Osteoblast (primary cell): ENCODE measurements around the gene MED26. TPM values are rescaled to one million over a fixed set of nuclear protein-coding genes. Genes with fewer than 3 reads are reported as not detected.

Experiments used
- DNase-seq: peaks from one replicate; pipeline ENCODE4 v3.0.0; 2011; ENCODE audit warnings: low spot score, mixed read lengths; ENCODE audit not compliant: insufficient read length; ENCODE audit errors: missing footprints
- H2AFZ ChIP-seq: 2 replicates; pipeline ENCODE4 v1.6.0; 2011; ENCODE audit warnings: mild to moderate bottlenecking, low read length
- H3K27ac ChIP-seq: 2 replicates; pipeline ENCODE4 v1.5.1; 2011; ENCODE audit warnings: mild to moderate bottlenecking, low read depth, low read length, moderate library complexity
- H3K27me3 ChIP-seq: 2 replicates; pipeline ENCODE4 v1.6.0; 2012; ENCODE audit warnings: mild to moderate bottlenecking, control low read depth, inconsistent platforms, low read length, moderate library complexity; ENCODE audit not compliant: insufficient read depth
- H3K36me3 ChIP-seq: 2 replicates; pipeline ENCODE4 v1.5.1; 2011; ENCODE audit warnings: mild to moderate bottlenecking, low read length, control low read depth, moderate library complexity; ENCODE audit not compliant: insufficient read depth
- H3K4me1 ChIP-seq: 2 replicates; pipeline ENCODE4 v1.5.1; 2011; ENCODE audit warnings: mild to moderate bottlenecking, low read length, control low read depth, moderate library complexity; ENCODE audit not compliant: insufficient read depth
- H3K4me2 ChIP-seq: 2 replicates; pipeline ENCODE4 v1.6.0; 2011; ENCODE audit warnings: mild to moderate bottlenecking, low read length; ENCODE audit not compliant: insufficient read depth
- H3K4me3 ChIP-seq: fragments of 200-600 bp; sonication (generic); 3 replicates; pipeline ENCODE4 v1.5.1; 2012; ENCODE audit warnings: mild to moderate bottlenecking, low read length, inconsistent platforms; ENCODE audit not compliant: insufficient read depth
- H3K79me2 ChIP-seq: 2 replicates; pipeline ENCODE4 v1.6.0; 2012; ENCODE audit warnings: mild to moderate bottlenecking, low read length, control low read depth, inconsistent platforms; ENCODE audit not compliant: insufficient read depth
- H3K9me3 ChIP-seq: 2 replicates; pipeline ENCODE4 v1.5.1; 2011; ENCODE audit warnings: low read depth, low read length, control low read depth
- H4K20me1 ChIP-seq: 2 replicates; pipeline ENCODE4 v1.6.0; 2012; ENCODE audit warnings: mild to moderate bottlenecking, low read length, control low read depth; ENCODE audit not compliant: insufficient read depth
- total RNA-seq: library from RNA; depleted of rRNA; stranded (reverse); fragments of >200 nt; gene quantifications from 2 replicates; pipeline ENCODE4 v1.2.3, GENCODE V29; 2012
- TF ChIP-seq, protein P1 (sequence below): IDR thresholded peaks from 2 replicates; pipeline ENCODE4 v1.5.1; 2011; ENCODE audit warnings: mild to moderate bottlenecking, low read depth, low read length, moderate library complexity; ENCODE audit errors: extremely low read depth

The MED26 gene
- total RNA-seq, 1 donor: 5.8 TPM

DNA sequence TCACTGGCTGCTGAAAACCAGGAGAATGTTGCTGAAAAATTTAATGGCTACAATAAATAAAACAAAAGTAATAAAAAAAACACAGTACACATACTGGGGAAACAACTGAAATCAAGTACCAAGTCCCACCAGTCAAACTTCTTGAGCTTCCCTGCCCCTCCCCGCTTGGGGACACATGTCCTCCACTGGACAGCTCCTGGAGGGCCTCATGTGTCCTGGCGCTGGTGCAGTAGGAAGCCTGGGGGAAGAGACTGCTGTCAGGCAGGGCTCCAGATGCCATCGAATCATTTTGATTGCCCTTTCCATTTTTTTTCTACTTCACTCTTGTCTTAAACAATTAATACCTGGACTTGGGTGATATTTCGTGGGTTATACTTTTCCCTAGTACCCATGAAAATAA is 29.2 kb downstream of the MED26 start:
- Histone ChIP-seq H2AFZ (no peak overlapping the region), H3K79me2 (peaks cover 100% of the 10 kb centered on the region), H3K9me3 (no peaks in the 10 kb centered on the region), H3K4me3 (no peak overlapping the region), H4K20me1 (peaks cover 92% of the 10 kb centered on the region), H3K36me3 (no peaks in the 10 kb centered on the region), H3K27me3 (no peaks in the 10 kb centered on the region), H3K27ac (no peak overlapping the region), H3K4me2 (no peak overlapping the region), H3K4me1 (peaks cover 4% of the 10 kb centered on the region)
- TF ChIP-seq, protein P1, sequence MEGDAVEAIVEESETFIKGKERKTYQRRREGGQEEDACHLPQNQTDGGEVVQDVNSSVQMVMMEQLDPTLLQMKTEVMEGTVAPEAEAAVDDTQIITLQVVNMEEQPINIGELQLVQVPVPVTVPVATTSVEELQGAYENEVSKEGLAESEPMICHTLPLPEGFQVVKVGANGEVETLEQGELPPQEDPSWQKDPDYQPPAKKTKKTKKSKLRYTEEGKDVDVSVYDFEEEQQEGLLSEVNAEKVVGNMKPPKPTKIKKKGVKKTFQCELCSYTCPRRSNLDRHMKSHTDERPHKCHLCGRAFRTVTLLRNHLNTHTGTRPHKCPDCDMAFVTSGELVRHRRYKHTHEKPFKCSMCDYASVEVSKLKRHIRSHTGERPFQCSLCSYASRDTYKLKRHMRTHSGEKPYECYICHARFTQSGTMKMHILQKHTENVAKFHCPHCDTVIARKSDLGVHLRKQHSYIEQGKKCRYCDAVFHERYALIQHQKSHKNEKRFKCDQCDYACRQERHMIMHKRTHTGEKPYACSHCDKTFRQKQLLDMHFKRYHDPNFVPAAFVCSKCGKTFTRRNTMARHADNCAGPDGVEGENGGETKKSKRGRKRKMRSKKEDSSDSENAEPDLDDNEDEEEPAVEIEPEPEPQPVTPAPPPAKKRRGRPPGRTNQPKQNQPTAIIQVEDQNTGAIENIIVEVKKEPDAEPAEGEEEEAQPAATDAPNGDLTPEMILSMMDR: no peak
- DNase-seq: peak; percentile 5

DNA sequence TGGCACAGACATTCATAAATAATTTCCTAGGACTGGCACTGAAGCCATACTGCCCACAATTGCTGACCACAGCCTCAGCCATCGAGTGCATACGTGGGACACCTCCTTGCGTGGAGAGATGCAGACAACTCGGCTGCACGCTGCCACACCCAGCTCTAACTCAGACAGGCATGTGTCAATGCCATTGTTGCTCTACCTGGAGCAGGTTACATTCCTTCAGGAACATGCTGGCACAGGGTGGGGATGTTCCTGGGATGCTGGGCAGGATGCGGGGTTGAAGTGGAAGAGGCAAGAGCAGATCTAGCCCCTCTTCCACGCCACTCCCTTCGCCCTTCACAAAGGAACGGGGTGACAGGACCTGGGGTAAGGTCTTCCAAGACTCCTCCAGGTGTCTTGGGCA is 31.6 kb downstream of the MED26 start:
- H3K4me3 ChIP-seq: no peak overlapping the region
- no peak overlapping the region for H3K4me2 ChIP-seq
- H3K4me1 ChIP-seq: no peaks in the 10 kb centered on the region
- peaks cover 100% of the 10 kb centered on the region for H3K79me2 ChIP-seq
- H4K20me1 ChIP-seq: peaks cover 92% of the 10 kb centered on the region
- no peak overlapping the region for H2AFZ ChIP-seq
- peak; percentile 25 for DNase-seq
- H3K27ac ChIP-seq: no peak overlapping the region
- no peaks in the 10 kb centered on the region for H3K9me3 ChIP-seq
- H3K36me3 ChIP-seq: no peaks in the 10 kb centered on the region
- TF ChIP-seq, protein P1: no peak
- H3K27me3 ChIP-seq: no peaks in the 10 kb centered on the region

DNA sequence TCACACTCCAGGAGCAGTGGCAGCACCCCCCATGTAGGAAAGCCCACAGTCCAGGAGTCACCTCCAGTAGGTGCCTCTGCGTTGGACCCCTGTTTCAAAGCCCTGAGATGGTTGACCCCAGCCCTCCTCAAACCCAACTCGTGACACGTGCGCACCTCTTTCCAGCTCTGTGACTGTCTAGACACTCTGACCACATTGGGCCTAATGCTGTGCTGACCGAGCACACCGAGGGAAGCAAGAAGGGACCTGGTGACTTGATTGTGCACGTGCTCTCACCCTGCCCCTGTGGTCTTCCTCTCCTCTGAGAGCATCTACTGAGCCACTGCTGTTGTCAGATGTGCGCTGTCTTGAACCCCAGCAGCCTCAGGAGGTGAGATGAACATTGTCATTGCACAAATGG is 32.9 kb downstream of the MED26 start:
- no peaks in the 10 kb centered on the region for H3K27me3 ChIP-seq
- DNase-seq: peak; percentile 36
- H3K4me1 ChIP-seq: no peaks in the 10 kb centered on the region
- TF ChIP-seq, protein P1: no peak
- no peak overlapping the region for H3K4me3 ChIP-seq
- peaks cover 90% of the 10 kb centered on the region for H4K20me1 ChIP-seq
- no peak overlapping the region for H3K27ac ChIP-seq
- H2AFZ ChIP-seq: no peak overlapping the region
- H3K4me2 ChIP-seq: no peak overlapping the region
- peaks cover 99% of the 10 kb centered on the region for H3K79me2 ChIP-seq
- no peaks in the 10 kb centered on the region for H3K36me3 ChIP-seq
- H3K9me3 ChIP-seq: no peaks in the 10 kb centered on the region

DNA sequence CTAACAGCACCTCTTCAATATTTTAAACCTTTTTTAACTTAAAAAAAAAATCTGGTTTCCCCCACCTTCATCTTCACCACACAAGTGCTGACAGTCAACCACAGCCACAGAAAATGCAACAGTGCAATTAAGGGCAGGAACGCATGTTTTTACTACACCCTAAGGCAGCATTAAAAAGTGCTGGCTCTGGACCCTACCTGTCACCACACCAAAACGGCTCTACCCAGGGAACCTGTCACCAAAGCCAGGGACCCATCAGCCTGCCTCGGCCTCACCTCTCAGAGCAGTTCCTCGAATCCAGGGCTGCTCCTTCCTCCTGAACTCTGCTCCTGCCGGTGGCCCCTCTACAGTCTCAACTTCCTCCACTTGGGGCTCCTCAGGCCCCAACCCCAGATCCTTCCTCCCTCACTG is 33.3 kb downstream of the MED26 start:
- H2AFZ ChIP-seq: no peak overlapping the region
- no peak overlapping the region for H3K27ac ChIP-seq
- no peak overlapping the region for H3K4me2 ChIP-seq
- no peaks in the 10 kb centered on the region for H3K9me3 ChIP-seq
- H3K4me3 ChIP-seq: no peak overlapping the region
- H3K79me2 ChIP-seq: peaks cover 99% of the 10 kb centered on the region
- TF ChIP-seq, protein P1: no peak
- peaks cover 90% of the 10 kb centered on the region for H4K20me1 ChIP-seq
- no peaks in the 10 kb centered on the region for H3K36me3 ChIP-seq
- H3K4me1 ChIP-seq: no peaks in the 10 kb centered on the region
- no peaks in the 10 kb centered on the region for H3K27me3 ChIP-seq
- peak; percentile 13 for DNase-seq
